HL-60 (cell line): ENCODE results near the gene CT45A10.
"Not testable (repeated sequence)": the region's sequence is repeated elsewhere in the genome, so short reads cannot be mapped to it uniquely, and the experiment has no call there.

Experiments
- DNase-seq, 2 experiments: peaks; one replicate each; pipeline ENCODE4 v3.0.0-alpha.2; 2010 to 2020; ENCODE audit warnings: low read depth in 1 of 2, low spot score in 1 of 2
- H3K27ac ChIP-seq: fragments of 250-450 bp; sonication (Bioruptor Pico); replicated peaks from 2 replicates; pipeline ENCODE4 v1.5.1; 2020; ENCODE audit warnings: mild to moderate bottlenecking, moderate library complexity
- H3K27me3 ChIP-seq: fragments of 250-450 bp; sonication (Bioruptor Pico); 2 replicates; pipeline ENCODE4 v1.5.1; 2021; ENCODE audit warnings: mild to moderate bottlenecking, moderate library complexity; ENCODE audit not compliant: insufficient read depth, poor library complexity, severe bottlenecking
- H3K4me3 ChIP-seq: replicated peaks from 2 replicates; pipeline ENCODE4 v1.5.1; 2011; ENCODE audit warnings: mild to moderate bottlenecking, control low read depth, low read length; ENCODE audit not compliant: insufficient read depth
- GABPA ChIP-seq: IDR thresholded peaks from 2 replicates; pipeline ENCODE4 v1.6.1; 2012; ENCODE audit warnings: low read depth
- POLR2AphosphoS5 ChIP-seq: IDR thresholded peaks from 2 replicates; pipeline ENCODE4 v1.6.1; 2012; ENCODE audit warnings: low read depth
- SPI1 ChIP-seq: IDR thresholded peaks from 2 replicates; pipeline ENCODE4 v1.6.1; 2012; ENCODE audit warnings: low read depth, mild to moderate bottlenecking, borderline replicate concordance
- TF ChIP-seq, protein P1 (sequence below): IDR thresholded peaks from 2 replicates; pipeline ENCODE4 v1.6.1; 2012; ENCODE audit warnings: low read depth; ENCODE audit not compliant: insufficient replicate concordance
- TF ChIP-seq, protein P2 (sequence below): IDR thresholded peaks from one replicate; pipeline ENCODE4 v1.5.1; 2011; ENCODE audit warnings: low read length, control low read depth, inconsistent platforms; ENCODE audit not compliant: insufficient read depth

CT45A10 gene

DNA sequence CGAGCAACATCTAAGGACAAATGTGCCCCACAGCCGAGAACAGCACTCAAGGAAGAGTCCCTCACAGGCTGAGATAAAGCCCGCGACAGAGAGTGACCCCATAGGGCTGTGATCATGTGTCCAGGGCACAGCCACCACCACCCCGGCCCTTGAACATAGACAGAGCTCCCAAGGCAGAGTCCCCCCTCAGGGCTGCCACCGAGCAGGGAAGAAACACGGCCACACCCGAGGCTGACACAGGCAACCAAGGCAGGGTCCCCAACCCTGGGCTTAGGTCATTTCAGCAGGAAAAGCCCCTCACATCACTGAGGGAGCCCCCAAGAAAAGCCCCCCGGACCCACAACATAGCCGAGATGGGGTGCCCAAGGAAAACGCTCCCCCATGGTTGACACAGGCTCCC lies 463 bp downstream of the CT45A10 start:
- no peaks in the 10 kb centered on the region for H3K27me3 ChIP-seq
- H3K4me3 ChIP-seq, result no peak overlapping the region
- H3K27ac ChIP-seq, result no peak overlapping the region
- TF ChIP-seq, protein P1, sequence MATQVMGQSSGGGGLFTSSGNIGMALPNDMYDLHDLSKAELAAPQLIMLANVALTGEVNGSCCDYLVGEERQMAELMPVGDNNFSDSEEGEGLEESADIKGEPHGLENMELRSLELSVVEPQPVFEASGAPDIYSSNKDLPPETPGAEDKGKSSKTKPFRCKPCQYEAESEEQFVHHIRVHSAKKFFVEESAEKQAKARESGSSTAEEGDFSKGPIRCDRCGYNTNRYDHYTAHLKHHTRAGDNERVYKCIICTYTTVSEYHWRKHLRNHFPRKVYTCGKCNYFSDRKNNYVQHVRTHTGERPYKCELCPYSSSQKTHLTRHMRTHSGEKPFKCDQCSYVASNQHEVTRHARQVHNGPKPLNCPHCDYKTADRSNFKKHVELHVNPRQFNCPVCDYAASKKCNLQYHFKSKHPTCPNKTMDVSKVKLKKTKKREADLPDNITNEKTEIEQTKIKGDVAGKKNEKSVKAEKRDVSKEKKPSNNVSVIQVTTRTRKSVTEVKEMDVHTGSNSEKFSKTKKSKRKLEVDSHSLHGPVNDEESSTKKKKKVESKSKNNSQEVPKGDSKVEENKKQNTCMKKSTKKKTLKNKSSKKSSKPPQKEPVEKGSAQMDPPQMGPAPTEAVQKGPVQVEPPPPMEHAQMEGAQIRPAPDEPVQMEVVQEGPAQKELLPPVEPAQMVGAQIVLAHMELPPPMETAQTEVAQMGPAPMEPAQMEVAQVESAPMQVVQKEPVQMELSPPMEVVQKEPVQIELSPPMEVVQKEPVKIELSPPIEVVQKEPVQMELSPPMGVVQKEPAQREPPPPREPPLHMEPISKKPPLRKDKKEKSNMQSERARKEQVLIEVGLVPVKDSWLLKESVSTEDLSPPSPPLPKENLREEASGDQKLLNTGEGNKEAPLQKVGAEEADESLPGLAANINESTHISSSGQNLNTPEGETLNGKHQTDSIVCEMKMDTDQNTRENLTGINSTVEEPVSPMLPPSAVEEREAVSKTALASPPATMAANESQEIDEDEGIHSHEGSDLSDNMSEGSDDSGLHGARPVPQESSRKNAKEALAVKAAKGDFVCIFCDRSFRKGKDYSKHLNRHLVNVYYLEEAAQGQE, result no peak
- no peak for TF ChIP-seq GABPA
- TF ChIP-seq, protein P2, sequence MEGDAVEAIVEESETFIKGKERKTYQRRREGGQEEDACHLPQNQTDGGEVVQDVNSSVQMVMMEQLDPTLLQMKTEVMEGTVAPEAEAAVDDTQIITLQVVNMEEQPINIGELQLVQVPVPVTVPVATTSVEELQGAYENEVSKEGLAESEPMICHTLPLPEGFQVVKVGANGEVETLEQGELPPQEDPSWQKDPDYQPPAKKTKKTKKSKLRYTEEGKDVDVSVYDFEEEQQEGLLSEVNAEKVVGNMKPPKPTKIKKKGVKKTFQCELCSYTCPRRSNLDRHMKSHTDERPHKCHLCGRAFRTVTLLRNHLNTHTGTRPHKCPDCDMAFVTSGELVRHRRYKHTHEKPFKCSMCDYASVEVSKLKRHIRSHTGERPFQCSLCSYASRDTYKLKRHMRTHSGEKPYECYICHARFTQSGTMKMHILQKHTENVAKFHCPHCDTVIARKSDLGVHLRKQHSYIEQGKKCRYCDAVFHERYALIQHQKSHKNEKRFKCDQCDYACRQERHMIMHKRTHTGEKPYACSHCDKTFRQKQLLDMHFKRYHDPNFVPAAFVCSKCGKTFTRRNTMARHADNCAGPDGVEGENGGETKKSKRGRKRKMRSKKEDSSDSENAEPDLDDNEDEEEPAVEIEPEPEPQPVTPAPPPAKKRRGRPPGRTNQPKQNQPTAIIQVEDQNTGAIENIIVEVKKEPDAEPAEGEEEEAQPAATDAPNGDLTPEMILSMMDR, result no peak
- TF ChIP-seq SPI1, result no peak
- TF ChIP-seq POLR2AphosphoS5, result no peak
- DNase-seq, result no peak

DNA sequence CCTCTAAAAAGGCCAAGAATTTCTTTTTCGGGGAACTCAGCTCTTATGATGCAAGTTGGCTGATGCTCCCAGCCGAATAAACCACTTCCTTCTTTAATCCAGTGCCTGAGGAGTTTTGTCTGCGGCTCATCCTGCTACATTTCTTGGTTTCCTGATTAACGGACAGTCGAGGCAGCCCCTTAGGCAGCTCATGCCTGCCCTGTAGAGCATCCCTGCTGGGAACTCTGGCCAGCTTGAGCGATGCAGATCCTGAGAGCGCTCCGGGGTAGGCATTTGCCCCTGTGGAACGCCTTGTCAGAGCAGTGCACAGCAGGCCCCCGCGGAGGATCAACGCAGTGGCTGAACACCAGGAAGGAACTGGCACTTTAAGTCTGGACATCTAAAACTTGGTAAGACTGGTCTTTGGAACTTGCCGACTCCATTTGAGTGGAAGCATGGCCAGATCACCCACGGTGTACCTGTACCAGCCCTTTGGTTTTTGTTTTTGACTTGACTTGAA lies 3.1 kb downstream of the CT45A10 start:
- no peak for DNase-seq
- Histone ChIP-seq H3K27ac (no peak overlapping the region), H3K4me3 (no peak overlapping the region), H3K27me3 (no peaks in the 10 kb centered on the region)
- TF ChIP-seq, protein P1, result no peak
- TF ChIP-seq POLR2AphosphoS5 (no peak), GABPA (no peak), SPI1 (no peak)
- TF ChIP-seq, protein P2, result no peak

DNA sequence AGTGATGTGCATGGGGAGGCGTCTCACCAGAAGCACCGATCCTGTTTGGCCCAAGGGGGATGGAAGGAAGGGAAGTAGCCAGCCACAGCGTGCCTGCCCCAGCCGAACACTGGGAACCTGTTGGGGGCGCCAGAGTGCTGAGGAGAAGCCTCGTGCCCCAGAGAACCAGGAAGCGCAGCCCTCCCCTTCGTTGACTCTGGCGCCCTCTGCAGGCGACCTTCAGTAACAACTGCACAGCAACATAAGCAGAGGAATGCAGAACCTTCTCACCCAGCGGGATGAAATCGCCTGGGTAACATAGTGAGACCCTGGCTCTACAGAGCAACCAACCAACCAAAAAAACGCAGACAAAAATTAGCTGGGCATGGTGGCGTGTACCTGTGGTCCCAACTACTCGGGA lies 4.3 kb downstream of the CT45A10 start:
- not testable (repeated sequence) for H3K27ac ChIP-seq, H3K27me3 ChIP-seq, H3K4me3 ChIP-seq
- peak in 1 of 2 experiments; percentile 15 for DNase-seq

DNA sequence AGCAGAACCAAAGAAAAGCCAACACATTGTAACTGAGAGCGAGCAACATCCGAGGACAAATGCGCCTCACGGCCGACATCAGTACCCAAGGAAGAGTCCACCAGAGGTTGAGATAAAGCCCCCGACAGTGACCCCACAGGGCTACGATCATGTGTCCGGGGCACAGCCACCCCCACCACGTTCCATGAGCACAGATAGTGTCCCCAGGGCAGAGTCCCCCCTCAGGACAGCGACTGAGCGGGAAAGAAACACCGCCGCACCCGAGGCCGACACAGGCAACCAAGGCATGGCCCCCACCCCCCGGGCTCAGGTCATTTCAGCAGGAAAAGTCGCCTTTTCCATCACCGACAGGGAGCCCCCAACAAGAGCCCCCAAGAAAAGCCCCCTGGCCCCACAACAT lies 5.0 kb downstream of the CT45A10 start:
- DNase-seq, H3K27ac ChIP-seq: not testable (repeated sequence)

DNA sequence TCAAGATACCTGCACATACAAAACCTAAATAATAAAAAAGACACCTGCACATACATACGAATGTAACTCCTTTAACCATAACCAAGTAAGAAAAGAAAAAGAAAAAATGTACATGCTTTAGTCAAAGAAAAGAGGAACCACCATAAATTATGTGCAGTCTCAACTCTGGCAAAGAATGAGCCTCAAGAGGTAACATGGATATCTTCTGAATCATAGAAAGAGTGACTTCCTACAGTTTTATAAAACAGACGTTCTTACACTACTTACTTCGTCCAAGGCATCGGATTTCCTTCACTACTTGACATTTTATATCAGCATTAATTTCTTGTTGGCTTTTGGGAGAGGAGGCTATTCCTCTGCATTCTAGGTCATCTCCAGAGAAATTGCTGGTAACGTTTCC lies 10.5 kb downstream of the CT45A10 start:
- H3K27ac ChIP-seq, H3K4me3 ChIP-seq, H3K27me3 ChIP-seq, DNase-seq: not testable (repeated sequence)

More for the DNA sequence above, 5.0 kb downstream of the CT45A10 start:
- not testable (repeated sequence) for H3K27me3 ChIP-seq, H3K4me3 ChIP-seq

DNA sequence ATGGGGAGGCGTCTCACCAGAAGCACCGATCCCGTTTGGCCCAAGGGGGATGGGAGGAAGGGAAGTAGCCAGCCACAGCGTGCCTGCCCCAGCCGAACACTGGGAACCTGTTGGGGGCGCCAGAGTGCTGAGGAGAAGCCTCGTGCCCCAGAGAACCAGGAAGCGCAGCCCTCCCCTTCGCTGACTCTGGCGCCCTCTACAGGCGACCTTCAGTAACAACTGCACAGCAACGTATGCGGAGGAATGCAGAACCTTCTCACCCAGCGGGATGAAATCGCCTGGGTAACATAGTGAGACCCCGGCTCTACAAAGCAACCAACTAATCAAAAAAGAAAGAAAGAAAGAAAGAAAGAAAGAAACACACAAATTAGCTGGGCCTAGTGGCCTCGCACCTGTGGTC lies 21.5 kb downstream of the CT45A10 start, which contains the start of gene CT45A9:
TSS of gene CT45A9 (minus strand) at position 101 of the 400 bp plus-strand sequence. CDS start 3,751 bp downstream, outside the sequence.
- DNase-seq, H3K27ac ChIP-seq, H3K4me3 ChIP-seq, H3K27me3 ChIP-seq: not testable (repeated sequence)

DNA sequence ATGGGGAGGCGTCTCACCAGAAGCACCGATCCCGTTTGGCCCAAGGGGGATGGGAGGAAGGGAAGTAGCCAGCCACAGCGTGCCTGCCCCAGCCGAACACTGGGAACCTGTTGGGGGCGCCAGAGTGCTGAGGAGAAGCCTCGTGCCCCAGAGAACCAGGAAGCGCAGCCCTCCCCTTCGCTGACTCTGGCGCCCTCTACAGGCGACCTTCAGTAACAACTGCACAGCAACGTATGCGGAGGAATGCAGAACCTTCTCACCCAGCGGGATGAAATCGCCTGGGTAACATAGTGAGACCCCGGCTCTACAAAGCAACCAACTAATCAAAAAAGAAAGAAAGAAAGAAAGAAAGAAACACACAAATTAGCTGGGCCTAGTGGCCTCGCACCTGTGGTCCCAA lies 38.8 kb downstream of the CT45A10 start, which contains the start of gene CT45A8:
TSS of gene CT45A8 (minus strand) at position 101 of the 400 bp plus-strand sequence. CDS start 3,755 bp downstream, outside the sequence.
- H3K27ac ChIP-seq, DNase-seq, H3K4me3 ChIP-seq, H3K27me3 ChIP-seq: not testable (repeated sequence)

DNA sequence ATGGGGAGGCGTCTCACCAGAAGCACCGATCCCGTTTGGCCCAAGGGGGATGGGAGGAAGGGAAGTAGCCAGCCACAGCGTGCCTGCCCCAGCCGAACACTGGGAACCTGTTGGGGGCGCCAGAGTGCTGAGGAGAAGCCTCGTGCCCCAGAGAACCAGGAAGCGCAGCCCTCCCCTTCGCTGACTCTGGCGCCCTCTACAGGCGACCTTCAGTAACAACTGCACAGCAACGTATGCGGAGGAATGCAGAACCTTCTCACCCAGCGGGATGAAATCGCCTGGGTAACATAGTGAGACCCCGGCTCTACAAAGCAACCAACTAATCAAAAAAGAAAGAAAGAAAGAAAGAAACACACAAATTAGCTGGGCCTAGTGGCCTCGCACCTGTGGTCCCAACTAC lies 56.1 kb downstream of the CT45A10 start, which contains the start of gene CT45A7:
TSS of gene CT45A7 (minus strand) at position 101 of the 400 bp plus-strand sequence. CDS start 3,747 bp downstream, outside the sequence.
- H3K27ac ChIP-seq, H3K4me3 ChIP-seq, H3K27me3 ChIP-seq, DNase-seq: not testable (repeated sequence)
